ELF-1 (cell line): ENCODE results near the gene ARID3A.

Source experiments
- DNase-seq: peaks from one replicate; pipeline ENCODE4 v3.0.0-alpha.2; 2016; ENCODE audit warnings: low read depth, low spot score

ARID3A gene

GRCh38 chr19:1002600-1002999 lies 76.8 kb downstream of the ARID3A start:
- DNase-seq: no peak

GRCh38 chr19:1003283-1003682 lies 77.4 kb downstream of the ARID3A start:
- DNase-seq: no peak

GRCh38 chr19:1004204-1004802 lies 78.5 kb downstream of the ARID3A start:
- DNase-seq: no peak

GRCh38 chr19:1004803-1005664 lies 79.2 kb downstream of the ARID3A start:
- no peak for DNase-seq

DNA sequence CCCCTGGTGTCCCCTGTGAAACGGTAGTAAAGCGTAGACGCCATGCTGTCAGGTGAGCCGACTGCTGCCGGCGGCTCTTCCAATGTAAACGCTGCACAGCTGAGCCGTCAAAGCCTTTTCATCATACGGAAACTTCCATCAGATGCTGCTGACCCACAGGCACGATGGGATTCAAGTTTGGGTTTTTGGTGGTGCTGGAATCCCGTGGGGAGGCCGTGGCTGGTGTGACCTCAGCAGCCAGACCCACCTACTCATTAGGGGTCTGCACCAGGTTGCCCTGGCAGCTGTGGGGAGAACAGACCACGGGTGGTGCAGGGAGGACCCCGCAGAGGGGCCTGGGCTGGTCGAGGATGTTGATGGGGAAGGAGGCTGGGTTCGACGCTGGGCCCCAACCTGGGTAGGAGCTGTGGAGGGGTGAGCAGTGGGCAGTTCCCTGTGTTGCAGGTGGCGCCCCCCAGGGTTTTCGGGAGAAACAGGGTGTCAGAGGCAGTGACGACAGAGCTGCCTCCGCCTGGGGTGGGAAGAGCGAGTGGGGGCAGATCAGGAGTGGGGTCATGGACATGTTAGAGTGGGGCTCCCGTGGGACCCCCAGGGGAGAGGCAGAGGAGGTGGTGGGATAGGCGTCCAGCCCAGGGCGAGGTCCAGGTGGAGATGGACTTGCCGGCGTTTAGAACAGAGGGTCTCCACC lies 81.0 kb downstream of the ARID3A start:
- no peak for DNase-seq

GRCh38 chr19:1007399-1008251 lies 81.8 kb downstream of the ARID3A start:
- no peak for DNase-seq

DNA sequence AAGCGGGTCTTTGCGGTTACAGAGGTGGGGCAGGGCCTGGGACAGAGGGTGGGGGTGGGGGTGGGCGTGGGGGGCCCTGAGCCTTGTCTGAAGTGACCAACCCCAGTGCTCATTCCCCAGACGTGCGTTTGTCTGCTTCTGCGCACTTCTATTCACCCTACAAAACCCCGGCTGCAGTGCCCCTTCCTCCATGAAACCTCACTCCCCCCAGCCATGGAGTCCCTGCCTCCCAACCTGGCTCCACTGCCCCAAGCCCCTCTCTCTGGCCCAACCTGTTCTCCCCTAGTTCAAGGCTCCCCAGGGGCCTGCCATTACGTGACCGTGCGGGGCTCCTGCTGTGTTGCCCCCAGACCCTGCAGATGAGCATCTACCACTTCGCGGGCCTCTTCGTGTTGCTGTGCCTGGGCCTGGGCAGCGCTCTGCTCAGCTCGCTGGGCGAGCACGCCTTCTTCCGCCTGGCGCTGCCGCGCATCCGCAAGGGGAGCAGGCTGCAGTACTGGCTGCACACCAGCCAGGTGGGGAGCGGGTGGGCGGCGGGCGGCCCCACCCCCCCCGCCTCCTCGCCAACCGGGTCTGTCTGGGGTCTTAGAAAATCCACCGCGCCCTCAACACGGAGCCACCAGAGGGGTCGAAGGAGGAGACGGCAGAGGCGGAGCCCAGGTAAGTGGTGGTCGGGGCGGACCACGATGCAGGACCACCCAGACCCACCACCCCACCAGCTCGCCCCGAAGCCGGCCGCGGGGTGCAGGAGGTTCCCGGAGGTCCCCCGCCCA lies 82.6 kb downstream of the ARID3A start:
- no peak for DNase-seq

- no peak for DNase-seq
Measured at GRCh38 chr19:1009041-1009980, 83.5 kb downstream of the ARID3A start.

DNA sequence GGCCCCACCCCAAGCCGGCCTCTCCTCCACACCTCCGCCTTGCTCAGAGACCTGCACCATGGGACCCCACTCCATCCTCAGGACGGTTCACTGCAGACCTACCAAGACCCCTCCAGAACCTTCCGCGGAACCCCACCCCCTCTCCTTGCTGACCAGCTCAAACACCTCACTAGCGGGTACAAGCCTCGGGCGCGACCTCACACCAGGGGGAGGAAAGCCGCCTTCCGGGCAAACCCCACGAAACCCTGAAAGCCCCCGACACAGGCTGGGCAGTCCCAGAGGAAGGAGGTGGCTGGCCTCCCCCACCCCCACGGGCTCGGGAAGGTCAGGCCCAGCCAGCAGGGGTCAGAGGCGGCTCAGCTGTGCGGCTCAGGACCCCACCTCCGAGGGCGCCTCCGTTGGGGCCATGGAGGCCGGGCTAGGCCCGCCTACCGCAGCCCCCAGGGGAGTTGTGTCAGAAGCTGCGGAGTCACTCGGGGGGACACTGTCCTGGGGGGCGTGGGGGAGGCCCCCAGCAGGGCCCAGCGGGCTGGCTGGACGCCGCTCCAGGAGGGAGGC lies 84.2 kb downstream of the ARID3A start:
- DNase-seq: no peak

GRCh38 chr19:1010586-1011510 lies 85.0 kb downstream of the ARID3A start:
- DNase-seq: no peak

GRCh38 chr19:1011831-1012333 lies 86.0 kb downstream of the ARID3A start:
- DNase-seq: no peak

DNA sequence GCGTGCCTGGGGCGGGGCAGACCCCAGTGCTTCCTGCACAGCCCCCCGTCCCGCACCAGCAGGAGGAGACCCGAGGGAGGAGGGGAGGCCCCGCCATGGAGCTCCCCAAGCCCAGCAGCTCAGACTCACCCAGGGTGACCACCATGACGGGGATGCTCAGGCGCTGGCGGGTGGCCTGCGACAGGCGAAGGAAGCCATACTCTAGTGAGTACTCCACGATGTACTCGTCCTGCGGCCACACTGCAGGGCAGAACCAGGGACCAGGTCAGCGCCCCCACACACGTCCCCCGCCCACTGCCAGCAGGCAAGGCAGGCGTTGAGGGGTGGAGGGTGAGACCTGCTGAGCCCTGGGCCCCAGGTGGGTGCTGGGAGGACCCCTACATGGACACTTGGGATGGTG lies 86.5 kb downstream of the ARID3A start:
- no peak for DNase-seq

DNA sequence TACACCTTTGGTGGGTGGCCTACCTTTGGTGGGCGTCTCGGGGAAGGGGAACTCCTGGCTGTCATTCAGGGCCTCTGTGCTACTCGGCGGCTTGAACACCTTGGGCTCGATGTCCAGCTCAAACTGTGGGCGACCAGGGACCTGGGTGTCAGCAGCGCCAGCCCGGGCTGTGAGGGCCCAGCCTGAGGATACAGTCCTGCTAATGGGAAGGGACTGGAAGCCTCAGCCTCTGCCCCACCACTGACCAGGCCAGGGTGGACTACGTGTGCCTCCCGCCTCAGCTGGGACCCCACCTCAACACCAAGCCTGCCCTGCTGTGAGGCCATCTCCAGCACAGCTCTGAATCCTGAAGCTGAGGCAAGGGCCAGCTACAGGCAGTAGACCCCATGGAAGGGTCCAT lies 87.4 kb downstream of the ARID3A start:
- no peak for DNase-seq

DNA sequence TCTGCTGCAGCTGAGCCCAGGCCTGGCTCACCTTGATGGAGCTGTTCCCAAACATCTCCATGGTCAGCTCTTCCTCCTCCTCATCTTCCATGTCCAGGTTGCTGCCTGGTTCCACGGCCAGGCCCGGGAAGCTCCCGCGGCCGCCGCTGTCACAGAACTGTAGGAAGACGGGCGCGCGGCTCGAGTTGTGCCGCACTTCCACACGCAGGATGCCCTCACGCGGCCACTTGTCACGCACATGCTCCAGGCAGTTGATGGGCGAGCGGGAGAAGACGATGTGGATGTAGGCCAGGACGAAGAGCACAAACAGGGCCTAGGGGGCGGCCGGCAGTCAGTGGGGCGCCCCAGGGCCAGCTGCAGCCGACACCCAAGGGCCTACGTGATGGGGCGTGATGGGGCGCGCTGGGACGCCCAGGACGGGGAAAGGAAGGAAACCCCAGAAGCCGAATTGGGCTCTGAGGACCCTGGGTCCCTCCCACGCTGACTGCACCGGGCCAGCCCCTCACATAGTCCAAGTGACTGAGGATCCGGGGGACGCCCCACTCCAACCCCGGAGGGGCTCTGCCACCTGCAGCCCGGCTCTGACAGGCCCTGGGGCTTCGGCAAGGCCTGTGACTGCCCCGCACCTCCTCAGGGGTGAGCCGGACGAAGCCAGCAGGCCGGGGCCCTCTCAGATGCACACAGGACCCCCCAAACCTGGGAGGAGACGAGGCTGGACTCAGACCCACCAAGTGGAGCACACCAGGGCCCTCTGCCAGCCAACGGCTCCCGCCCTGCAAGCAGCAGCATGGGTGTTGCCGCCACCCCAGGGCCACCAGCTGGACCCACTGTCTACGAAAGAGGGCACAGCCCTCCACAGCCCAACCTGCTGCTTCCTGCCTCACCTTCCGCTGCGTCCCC lies 88.6 kb downstream of the ARID3A start:
- DNase-seq: no peak

DNA sequence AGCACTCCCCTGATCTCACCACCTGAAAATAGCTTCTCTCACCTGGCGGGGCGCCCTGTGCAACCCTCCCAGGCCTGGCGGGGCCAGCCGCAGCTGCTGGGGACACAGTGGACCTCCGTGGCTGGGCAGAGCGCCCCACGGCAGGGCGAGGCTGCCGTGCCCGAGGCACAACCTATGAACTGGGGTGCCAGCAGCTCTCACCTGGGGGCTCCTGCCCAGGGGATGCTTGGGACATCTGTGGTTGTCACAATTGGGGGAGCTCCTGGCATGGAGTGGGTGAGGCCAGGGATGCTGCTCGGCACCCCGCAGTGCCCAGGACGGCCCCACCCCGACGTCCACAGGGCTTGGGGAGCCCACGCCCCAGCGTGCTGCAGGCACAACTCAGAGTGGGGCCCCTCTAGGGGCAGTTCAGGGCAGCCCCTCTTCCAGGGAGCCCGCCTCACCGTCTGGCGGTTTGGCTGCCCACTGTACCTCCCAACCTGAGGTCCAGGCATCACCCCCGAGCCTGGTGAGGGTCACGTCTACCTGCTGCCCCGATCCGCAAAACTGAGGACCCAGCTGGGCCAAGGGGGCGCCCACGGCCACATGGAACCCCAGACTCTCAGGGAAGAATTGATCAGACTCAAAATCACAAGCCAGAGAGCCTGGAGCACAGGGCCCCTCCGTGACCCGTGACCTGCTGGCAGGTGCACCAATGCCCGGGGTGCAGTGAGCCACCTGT lies 89.4 kb downstream of the ARID3A start:
- no peak for DNase-seq
